GM18873 (cell line): ENCODE measurements around the gene LRRK1.

Source experiments
- ATAC-seq: cut with Tn5 transposase; IDR thresholded peaks from one replicate; pipeline ENCODE4 v1.9.1; 2021; ENCODE audit warnings: mild to moderate bottlenecking, moderate library complexity, moderate number of reproducible peaks; ENCODE audit not compliant: unreplicated experiment, low FRiP score

Gene LRRK1

GRCh38 chr15:100931143-100931890 is 12.2 kb downstream of the LRRK1 start:
- peak; percentile 44 for ATAC-seq

GRCh38 chr15:100932676-100933348 is 13.7 kb downstream of the LRRK1 start:
- no peak for ATAC-seq

DNA sequence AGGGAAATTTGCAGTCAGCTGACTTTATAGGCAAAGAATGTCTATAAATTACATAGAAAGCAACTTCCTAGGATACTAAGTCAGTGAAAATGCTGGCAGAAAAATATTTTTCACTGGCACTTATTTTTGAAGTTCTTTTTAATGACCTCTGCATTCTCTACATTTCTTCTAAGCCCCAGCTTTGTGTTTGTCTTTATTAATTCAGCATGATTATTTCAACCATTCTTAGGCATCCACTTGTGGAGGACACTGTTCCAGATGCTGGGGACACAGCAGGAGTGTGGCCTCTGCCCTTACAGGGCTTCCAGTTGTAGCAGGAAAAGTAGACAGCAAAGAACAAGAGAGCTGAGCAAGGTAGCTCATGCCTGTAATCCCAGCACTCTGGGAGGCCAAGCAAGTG is 15.0 kb downstream of the LRRK1 start:
- no peak for ATAC-seq

DNA sequence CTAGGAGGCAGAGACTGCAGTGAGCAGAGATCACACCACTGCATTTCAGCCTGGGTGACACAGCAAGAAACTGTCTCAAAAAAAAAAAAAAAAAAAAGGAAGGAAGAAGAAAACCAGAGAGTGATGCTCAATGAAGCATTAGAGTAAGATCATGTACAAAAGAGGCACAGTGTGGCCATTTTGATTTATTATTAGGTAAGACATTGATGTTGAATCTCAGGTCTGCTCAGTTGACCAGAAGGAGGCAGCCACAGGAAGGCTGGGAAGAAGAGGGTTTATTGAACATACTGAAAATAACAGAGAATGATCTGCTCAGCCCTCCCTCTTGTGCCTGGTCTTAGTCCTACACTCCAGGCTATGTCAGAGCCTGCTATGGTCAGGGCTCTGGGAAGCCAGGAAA is 15.6 kb downstream of the LRRK1 start:
- no peak for ATAC-seq

DNA sequence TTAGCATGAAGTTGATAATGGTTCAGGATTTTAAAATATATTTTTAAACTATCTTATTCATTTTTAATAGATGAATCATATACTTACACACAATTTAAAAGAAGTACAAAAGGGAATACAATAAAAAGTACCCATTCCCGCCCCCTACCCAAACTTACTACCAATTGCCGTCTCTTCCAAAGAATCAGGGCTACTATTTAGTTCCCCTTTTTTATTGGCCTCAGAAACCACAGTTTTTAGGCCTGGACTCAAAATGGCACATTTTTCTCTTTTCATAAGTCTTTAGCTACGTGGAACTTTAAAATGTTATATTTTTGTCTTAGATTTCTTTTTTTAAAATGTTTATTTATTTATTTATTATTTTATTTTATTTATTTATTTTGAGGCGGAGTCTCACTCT is 18.0 kb downstream of the LRRK1 start:
- ATAC-seq: no peak

- ATAC-seq: no peak
Measured at GRCh38 chr15:100939791-100940190, 20.6 kb downstream of the LRRK1 start.

GRCh38 chr15:100940767-100941379 is 21.7 kb downstream of the LRRK1 start:
- ATAC-seq: peak; percentile 44

GRCh38 chr15:100941536-100941935 is 22.4 kb downstream of the LRRK1 start:
- ATAC-seq: peak; percentile 69

- ATAC-seq: no peak
Measured at GRCh38 chr15:100942656-100943425, 23.7 kb downstream of the LRRK1 start.

- no peak for ATAC-seq
Measured at GRCh38 chr15:100944244-100944895, 25.2 kb downstream of the LRRK1 start.

GRCh38 chr15:100944986-100945385 is 25.8 kb downstream of the LRRK1 start:
- ATAC-seq: no peak

DNA sequence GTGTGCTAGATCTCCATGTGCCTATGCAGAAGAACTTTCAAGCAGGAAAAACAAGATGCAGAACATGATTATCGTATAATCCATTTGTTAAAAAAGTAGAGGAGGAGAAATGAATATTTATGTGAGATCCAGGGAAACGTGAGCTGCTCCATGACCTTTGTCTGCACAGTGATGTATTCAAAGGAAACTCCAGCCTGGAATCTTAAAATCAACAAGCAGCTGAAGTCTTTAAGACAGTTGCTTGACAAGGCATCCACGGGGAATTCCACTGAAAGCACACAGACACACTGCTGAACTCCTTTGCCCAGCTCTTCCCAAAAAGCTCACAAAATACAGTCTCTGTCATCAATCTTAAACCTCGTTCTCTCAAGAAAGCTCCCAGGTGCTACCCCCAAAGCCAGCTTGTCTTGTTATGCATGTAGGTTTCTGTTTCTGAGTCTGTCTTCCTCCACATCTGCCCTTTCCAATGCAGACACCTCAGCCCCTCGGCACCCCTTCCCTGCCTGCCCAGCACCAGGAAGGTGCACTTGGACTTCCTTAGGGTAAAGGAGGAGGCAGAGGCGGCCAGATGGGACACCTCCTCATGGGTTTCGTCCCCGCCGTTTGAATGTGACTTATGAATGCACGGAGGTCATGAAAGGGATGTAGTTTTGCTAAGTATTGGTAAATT is 28.7 kb downstream of the LRRK1 start:
- ATAC-seq: peak; percentile 60

DNA sequence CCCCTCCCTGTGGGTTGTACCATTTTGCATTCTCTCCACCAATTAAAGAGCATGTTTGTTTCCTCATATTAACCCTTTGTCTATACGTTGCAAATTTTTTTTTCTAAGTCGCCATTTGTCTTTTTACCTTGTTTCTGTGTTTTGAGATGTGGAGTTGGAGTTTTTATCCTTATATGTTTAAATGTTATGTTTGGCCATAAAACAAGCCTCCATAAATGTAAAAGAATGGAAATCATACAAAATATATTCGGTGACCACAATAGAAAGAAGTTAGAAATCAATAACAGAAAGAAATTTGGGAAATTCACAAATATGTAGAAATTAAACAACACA is 29.2 kb downstream of the LRRK1 start:
- ATAC-seq: no peak

DNA sequence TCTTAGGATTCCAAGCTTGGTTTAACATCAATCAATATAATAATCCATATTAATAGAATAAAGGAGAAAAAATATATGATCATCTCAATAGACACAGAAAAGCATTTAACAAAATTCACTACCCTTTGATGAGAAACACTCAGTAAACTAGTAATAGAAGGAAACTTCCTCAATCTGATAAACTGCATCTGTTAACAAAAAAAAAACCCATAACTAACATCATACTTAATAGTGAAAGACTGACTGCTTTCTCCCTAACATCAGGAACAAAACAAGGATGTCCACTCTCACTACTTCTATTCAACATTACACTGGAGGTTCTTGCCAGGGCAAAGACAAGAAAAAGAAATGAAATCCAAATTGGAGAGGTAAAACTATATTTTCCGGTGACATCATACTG is 30.5 kb downstream of the LRRK1 start:
- no peak for ATAC-seq

DNA sequence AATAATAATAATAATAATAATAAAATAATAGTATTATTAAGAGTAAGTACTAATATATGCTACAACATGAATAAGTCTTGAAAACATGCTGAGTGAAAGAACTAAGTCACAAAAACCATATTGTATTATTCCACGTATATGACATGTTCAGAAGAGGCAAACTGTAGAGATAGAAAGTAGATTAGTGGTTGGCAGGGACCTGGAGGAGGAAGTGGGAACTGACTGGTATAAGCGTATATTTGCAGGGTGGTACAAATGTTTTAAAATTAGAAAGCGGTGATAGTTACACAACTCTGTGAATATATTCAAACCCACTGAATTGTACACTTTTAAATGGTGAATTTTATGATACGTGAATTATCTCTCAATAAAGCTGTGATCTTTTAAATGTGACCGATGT is 32.8 kb downstream of the LRRK1 start:
- ATAC-seq: no peak

- no peak for ATAC-seq
Measured at GRCh38 chr15:100952566-100952965, 33.4 kb downstream of the LRRK1 start.

GRCh38 chr15:100958326-100959065 is 39.3 kb downstream of the LRRK1 start:
- no peak for ATAC-seq

DNA sequence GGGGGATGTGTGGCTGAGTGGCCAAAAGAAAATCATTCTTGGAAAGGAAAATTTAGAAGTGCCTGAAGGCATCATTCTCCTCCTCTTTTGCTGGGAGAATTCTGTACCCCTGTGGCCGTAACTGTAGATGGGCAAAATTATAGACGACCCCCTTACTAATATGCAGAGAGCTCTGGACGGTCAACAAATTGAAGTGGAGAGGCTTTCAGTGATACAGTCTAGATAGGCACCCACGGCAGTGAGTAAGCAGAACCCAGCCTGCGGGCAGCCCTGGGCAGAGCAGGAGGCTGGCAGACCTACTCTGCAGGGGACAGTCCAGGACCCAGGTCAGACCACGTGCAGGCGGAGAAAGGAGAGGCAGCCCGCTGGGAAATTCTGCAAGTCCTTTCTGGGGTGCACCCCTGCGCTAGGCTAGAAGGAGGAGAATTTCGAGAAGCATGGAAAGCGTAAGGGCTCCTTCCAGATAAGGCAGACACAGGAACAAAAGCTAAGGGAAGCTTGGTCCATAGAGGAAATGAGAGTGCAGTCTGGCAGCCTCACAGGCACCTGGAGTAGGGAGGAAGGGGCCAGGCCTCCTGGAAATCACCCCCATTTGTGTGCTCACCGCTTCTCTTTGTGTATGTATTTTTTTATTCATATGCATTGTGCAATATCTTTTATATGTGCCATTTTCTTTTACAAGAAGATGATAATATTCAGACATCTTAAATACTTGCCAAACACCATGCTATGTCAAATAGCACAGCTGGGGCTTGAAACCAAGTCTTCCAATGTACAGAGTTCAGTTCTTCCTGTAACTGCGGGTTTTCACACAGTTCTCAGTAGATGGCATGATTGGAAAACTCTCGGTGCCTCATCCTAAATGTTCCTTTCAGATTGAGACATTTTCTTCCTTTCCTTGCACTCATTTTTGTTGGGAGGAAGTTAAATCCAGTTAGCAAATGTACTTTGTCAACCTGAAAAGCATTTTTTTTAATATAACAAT is 40.2 kb downstream of the LRRK1 start:
- no peak for ATAC-seq
